T follicular helper cell (primary cell): Measurements from ENCODE around the gene COBLL1.

Experiments used
- DNase-seq: peaks from one replicate; pipeline ENCODE4 v3.0.0-alpha.2; 2020; ENCODE audit warnings: low read depth

The COBLL1 gene

GRCh38 chr2:164818149-164819136 lies 23.2 kb downstream of the COBLL1 start:
- no peak for DNase-seq

DNA sequence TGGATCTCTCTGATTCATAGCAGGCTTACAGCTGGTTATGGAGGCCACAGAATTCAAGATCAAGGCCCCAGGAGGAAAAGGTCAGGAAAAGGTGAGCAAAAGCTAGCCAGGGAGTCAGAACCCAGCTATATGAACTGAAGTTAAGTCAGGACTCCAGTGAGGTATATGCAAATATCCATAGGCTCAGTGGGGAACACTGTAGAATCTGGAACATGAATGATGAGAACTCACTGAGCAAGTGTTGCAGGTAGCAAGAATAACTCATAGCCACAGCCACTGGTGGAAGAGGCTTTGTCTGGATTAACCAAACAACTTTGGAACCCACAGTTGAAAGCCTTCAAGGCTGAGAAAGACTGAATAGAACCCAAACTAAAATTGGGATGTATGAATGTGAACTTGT lies 24.7 kb downstream of the COBLL1 start:
- no peak for DNase-seq

DNA sequence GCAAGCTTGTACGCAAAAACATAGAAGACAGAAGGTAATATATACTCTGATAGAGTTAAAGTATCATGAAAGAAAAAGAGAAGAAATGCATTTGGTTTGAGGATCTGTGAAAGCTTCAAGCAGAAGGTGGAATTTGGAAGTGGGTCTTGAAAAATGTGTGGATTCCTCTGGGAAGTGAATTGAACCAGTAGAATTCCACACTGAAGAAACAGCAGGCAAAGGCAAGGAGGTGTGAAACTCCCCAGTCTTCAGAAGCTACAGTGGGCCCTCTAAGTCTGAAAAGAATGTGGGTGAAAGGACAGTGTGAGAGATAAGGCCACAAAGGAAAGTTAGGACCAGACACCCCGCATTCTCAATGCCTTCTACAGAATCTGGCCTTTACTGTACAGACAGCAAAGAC lies 25.6 kb downstream of the COBLL1 start:
- no peak for DNase-seq

- no peak for DNase-seq
Measured at GRCh38 chr2:164815071-164815793, 26.4 kb downstream of the COBLL1 start.

- DNase-seq, result no peak
Measured at GRCh38 chr2:164813535-164813934, 28.1 kb downstream of the COBLL1 start.

GRCh38 chr2:164812378-164812777 lies 29.2 kb downstream of the COBLL1 start:
- no peak for DNase-seq

DNA sequence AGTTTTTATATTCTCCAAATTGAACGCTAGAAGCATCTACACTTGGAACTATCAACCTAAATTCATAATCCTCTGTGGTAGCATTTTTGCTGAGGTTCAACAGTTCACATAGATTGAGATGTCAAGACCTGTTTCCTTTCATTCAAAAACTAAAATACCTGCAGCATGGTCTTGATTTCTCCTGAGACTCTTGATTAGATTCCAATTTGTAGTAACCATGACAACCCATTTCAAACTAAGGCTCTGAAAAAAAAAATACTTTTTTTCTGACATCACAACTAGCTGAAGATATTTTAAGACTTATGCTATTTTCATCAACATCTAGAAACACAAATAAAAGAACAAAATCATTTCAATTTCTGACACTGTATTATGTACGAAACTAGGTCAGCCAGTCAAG lies 29.8 kb downstream of the COBLL1 start:
- DNase-seq, result no peak

DNA sequence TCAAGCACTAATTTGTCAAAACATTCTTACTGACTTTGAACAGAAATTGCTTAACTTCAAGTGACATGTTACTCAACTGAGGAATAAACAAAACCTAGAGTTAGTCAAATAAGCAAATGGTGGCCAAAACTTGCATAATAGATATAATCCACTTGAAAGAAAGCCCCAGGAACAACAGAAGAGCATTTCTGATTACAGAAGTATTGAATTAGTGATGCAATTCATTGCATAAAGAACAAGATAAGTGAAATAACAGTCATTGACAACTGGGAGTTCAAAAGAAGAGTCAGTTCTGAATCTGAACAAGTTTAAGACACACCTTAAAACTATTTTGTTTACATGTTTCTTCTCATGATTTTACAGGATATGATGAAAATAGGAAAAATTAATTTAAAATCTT lies 30.8 kb downstream of the COBLL1 start:
- no peak for DNase-seq

- no peak for DNase-seq
Measured at GRCh38 chr2:164808776-164809175, 32.8 kb downstream of the COBLL1 start.

DNA sequence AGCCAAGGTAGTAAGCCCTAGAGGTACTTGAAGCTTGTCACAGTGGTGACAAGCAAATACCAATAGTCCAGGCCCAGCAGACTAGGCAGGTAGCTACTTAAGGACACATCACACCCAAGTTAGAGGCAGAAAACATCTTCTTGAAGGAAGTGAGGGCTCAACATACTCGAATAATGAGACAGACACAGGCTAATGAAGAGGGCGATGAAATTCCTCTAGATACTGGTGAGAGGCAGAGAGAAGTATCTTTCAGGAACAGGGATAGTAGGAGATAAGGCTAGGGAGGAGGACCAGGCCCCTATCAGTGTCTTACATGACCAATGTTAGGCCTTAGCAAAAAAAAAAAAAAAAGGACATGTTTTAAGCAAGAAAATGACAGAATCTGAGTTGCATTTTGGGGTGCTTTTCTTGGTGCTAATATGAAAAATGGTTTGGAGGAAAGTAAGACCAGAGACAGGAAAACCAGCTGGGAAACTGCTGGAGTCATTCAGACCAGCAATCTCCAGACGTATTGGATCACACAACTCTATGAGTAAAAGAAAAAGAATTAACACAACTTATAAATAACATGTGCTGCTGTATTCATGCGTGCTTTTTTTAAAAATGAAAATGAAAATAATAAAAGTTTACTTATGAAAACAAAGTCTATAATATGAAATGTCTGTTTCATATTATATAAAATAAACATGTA lies 37.7 kb downstream of the COBLL1 start:
- DNase-seq, result no peak

GRCh38 chr2:164802095-164802707 lies 39.4 kb downstream of the COBLL1 start:
- DNase-seq, result no peak

DNA sequence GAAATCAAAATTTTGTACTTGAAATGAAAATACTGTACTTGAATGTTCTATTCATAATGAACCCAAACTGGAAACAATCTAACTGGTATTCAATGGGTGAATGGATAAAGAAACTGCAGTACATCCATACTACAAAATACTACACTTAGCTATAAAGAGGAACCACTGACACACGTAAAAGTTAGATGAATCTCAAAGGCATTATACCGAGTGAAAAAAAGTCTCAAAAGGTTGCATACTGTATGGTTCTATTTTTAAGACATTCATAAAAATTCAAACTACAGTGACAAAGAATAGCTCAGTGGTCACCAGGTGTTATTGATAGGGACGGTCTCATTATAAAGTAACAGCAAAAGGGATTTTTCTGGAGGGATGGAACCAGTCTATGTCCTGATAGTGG lies 41.1 kb downstream of the COBLL1 start:
- DNase-seq, result no peak

- DNase-seq, result no peak
Measured at GRCh38 chr2:164797627-164798026, 44.0 kb downstream of the COBLL1 start.

DNA sequence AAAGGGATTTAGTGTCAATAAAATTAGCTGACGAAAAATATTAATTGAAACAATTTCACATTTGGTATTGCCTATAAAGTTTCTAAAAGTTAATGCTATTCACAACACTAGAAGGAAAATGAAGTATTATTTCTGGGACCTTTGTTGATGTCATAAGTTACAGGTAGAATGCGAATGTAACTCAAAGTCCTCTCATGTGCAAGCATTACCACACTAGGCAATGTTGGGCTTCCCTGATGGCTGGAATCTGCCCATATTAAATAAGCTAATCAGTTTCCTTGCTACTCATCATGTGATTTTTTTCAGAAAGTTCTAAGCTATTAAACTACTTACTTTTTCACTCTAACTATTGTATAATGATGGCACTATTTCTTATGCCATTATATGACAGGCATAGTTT lies 44.6 kb downstream of the COBLL1 start:
- no peak for DNase-seq

- DNase-seq, result no peak
Measured at GRCh38 chr2:164794432-164795231, 47.0 kb downstream of the COBLL1 start.

- no peak for DNase-seq
Measured at GRCh38 chr2:164794016-164794415, 47.6 kb downstream of the COBLL1 start.

GRCh38 chr2:164793529-164793928 lies 48.1 kb downstream of the COBLL1 start:
- no peak for DNase-seq

GRCh38 chr2:164792316-164793170 lies 49.1 kb downstream of the COBLL1 start:
- DNase-seq, result no peak

DNA sequence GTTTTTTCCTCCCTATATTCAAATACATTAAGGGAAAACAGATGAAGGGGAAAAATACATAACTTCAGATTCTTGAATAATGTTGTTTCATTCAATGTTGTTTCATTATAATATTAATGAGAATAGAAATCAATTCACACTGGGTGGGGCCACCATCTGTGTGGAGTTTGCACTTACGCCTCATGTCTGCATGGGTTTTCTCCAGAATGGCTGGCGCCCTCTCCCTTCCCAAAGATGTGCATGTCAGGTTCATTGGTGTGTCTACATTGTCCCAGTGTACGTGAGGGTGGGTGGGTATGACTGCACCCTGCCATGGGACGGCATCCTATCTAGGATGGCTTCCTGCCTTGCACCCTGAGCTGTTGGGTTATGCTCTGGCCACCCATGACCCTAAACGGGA lies 51.7 kb downstream of the COBLL1 start:
- DNase-seq, result no peak

DNA sequence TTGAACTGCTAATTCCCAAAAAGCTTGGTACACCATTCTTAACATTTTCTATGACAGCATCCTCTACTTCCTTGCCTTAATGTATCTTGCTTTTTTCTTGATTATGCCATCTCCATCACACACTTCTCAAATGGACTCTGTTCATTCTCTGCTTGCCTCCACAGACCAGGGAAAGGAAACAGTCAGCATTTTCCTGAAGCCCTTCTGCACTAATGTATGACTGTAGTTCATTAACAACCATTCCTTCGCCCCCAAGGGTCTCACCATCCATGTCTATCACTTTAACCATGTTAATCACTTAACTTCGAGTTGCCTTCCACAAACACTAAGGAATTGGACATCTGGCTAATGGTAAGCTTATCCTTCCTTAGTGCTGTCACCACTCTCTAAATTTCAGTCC lies 54.8 kb downstream of the COBLL1 start:
- no peak for DNase-seq
